Esophagus squamous epithelium (tissue), 4 donors: Measurements from ENCODE around the gene ENOX1.

Experiments used
- POLR2A ChIP-seq, 4 donors: fragments of 450-650 bp; IDR thresholded peaks; one replicate each; pipeline ENCODE4 v1.6.1; 2017; ENCODE audit warnings: antibody characterized with exemption in 4 of 4, mild to moderate bottlenecking in 4 of 4, moderate library complexity in 3 of 4
- TF ChIP-seq, protein P1 (sequence below), 6 experiments: fragments of 450-650 bp in 4 of 6; fragments of 200-600 bp in 2 of 6; sonication (generic) in 2 of 6; IDR thresholded peaks; one replicate each; pipeline ENCODE4 v1.5.1; 2016 to 2019; ENCODE audit warnings: antibody characterized with exemption in 6 of 6, mild to moderate bottlenecking in 4 of 6, moderate library complexity in 4 of 6

- TF ChIP-seq, protein P1, sequence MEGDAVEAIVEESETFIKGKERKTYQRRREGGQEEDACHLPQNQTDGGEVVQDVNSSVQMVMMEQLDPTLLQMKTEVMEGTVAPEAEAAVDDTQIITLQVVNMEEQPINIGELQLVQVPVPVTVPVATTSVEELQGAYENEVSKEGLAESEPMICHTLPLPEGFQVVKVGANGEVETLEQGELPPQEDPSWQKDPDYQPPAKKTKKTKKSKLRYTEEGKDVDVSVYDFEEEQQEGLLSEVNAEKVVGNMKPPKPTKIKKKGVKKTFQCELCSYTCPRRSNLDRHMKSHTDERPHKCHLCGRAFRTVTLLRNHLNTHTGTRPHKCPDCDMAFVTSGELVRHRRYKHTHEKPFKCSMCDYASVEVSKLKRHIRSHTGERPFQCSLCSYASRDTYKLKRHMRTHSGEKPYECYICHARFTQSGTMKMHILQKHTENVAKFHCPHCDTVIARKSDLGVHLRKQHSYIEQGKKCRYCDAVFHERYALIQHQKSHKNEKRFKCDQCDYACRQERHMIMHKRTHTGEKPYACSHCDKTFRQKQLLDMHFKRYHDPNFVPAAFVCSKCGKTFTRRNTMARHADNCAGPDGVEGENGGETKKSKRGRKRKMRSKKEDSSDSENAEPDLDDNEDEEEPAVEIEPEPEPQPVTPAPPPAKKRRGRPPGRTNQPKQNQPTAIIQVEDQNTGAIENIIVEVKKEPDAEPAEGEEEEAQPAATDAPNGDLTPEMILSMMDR (IDR thresholded peaks at IDR 0.05): no peak
- no peak for TF ChIP-seq POLR2A (IDR thresholded peaks at IDR 0.05)
Observed at GRCh38 chr13:43744261-43745031, 42.3 kb downstream of the ENOX1 start.
